ENCODE results near the gene ST6GALNAC3.
"Not testable (repeated sequence)": the region's sequence is repeated elsewhere in the genome, so short reads cannot be mapped to it uniquely, and the experiment has no call there.

Gene ST6GALNAC3

DNA sequence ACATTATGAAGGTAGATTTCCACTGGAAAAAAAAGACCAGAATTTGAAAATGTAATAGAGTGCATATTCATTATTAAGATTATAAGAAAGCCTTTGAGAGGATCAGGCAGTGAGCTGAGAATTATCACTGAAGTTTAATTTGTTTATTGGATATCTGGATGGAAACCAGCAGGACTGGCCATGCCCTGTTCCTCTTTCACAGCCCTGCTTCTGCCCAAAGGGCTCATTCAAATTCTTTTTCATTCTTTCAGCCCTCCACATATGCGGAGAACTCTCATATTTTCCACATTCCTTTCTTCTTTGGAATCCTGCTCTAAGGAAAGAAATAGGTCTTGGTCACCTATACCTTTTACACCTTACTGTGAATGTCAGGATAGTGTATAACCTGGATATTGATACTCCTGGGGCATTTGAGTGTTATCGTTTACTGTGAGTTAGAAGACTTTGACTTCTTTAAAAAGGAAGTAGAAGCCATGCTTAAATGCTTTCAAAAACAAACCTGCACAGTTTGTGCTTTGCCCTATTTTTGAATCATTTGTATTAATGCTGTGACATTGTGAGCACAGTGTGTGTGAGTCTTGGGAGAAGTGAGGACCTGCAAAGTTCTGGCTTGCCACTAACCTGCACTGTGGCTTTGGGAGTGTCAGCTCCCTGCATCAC is 35.5 kb downstream of the ST6GALNAC3 start:
- DNase-seq, result no peak

DNA sequence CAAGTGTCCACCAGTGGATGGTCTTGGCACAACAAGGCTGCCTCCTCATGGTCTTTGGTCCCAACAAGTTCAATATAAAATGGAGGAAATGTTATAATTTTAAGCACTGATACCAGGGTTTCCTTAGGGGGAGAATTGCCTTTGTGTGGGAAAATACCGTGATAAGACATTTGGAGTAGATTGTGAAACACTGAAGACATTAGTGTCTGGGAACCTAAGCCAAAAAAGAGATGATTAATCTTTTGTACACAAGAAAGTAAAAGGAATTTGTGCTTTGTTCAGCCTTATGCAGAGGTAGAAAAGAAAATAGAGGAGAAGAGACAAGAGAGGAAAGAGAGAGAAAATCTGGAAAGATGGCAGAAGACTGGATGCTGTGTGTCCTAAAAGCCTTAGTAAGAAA is 36.1 kb downstream of the ST6GALNAC3 start:
- no peak for DNase-seq

DNA sequence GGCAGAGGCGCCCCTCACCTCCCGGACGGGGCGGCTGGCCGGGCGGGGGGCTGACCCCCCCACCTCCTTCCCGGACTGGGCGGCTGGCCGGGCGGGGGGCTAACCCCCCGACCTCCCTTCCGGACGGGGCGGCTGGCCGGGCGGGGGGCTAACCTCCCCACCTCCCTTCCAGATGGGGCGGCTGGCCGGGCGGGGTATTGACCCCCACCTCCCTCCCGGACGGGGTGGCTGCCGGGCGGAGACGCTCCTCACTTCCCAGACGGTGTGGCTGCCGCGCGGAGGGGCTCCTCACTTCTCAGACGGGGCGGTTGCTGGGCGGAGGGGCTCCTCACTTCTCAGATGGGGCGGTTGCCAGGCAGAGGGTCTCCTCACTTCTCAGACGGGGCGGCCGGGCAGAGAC is 37.8 kb downstream of the ST6GALNAC3 start:
- DNase-seq, result not testable (repeated sequence)

DNA sequence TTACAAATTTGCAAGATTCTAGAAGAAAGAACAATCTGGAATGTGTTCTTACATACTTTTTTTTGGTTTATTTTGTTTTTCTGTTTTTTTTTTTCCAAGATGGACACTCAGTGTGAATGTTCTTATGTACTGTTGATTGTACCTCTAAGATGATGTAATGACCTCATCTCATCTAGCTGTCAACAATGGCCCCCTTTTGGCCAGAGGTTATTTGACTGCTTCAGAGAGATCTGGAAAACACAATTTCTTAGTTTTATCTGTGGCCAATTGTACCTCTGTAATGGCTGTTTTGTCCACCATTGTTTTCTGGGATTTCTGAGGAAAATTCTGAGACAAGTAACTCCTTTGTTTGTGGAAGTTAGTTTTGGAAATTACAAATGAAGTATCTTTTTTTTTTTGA is 38.9 kb downstream of the ST6GALNAC3 start:
- DNase-seq, result no peak

DNA sequence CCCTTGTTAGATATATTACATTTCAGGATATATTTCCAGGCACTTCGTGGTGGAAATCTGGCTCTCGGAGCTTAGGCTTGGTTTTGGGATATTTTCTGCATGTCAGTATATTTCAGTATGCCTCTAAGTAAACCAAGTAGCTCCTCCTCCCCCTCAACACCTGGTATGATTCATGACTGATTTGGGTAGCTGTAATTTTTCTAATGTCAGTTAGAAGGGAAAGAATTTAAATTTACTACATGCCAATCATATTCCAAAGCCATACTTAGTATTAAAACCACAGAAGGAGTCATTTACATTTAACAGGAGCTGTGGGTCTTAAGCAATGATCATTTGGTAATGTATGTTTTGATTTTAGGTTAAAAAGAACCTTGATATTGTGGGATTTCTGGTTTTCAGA is 40.6 kb downstream of the ST6GALNAC3 start:
- DNase-seq, result no peak

DNA sequence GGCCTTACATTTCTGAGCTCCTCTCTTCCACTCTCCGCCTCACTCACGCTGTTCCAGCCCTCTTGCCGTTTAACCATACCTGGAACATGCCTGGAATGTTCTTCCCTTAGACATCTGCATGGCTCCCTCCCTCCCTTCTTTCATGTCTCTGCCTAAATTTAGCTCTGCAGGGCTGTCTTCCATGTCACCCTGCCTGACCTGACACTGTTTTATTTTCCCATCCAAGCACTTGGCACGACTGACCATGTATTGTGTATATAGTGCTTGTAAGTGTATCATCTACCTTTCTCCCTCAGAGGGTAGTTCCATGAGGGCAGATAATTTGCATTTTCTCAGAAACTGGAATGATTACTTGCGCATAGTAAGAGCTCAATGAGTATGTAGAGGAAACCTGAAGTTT is 47.3 kb downstream of the ST6GALNAC3 start:
- DNase-seq, result no peak

DNA sequence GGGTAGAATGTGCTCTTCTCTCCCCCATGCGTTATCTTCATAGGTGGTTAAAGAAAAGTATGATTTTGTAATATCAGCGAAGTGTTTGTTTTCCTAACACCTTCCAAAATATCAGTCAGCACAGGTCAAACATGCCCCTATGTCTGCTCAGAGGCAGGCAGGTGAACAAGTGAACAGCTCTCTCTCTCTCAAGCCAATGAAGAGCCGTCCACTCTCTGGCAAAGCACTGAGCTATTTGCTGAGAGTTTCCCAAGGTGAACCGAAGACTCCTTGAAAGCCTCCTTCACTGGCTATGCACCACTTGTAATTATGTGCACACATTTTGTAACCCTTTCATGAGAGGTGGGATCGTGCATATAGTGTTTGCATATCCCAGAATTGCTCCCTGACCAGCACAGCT is 47.7 kb downstream of the ST6GALNAC3 start:
- no peak for DNase-seq

DNA sequence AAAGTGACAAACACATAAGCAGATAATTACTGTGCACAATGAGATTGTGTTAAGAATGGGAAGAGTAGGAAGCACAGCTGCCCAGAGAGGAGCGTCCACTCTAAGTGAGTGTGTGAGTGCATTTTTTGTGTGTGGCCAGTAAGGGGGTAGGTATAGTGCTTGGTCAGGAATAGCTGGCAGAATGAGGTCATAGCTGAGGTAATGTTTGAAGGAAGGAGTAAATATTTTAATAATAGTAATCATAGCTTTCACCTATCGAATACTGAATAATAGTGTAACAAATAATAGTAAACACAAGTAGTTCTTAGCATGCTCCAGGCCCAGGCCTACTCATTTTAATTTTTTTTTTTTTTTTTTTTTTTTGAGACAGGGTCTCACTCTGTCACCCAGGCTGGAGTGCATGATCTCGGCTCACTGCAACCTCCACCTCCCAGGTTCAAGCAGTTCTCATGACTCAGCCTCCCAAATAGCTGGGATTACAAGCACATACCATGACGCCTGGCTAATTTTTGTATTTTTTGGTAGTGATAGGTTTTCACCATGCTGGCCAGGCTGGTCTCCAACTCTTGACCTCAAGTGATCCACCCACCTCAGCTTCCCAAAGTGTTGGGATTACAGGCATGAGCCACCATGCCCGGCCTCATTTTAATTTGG is 49.0 kb downstream of the ST6GALNAC3 start:
- not testable (repeated sequence) for DNase-seq

DNA sequence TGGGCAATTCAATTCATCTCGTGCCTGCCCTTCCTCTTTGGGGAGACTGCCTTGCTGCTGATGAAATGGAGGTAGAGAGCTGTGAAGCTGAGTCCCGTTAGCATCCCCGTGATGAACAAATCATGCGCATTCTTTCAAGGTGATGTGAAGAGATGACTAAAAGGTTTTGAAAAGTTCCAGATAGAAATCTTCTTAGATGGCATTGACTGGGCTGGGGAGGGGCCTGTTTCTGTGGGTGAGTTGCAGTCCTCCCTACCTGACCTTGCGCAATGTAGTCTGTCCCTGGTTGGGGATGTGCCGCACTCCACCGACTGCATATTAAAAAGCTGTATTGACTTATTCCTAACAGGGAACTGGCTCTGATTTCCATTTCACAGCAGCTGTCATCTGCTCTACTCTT is 49.6 kb downstream of the ST6GALNAC3 start:
- DNase-seq, result no peak

DNA sequence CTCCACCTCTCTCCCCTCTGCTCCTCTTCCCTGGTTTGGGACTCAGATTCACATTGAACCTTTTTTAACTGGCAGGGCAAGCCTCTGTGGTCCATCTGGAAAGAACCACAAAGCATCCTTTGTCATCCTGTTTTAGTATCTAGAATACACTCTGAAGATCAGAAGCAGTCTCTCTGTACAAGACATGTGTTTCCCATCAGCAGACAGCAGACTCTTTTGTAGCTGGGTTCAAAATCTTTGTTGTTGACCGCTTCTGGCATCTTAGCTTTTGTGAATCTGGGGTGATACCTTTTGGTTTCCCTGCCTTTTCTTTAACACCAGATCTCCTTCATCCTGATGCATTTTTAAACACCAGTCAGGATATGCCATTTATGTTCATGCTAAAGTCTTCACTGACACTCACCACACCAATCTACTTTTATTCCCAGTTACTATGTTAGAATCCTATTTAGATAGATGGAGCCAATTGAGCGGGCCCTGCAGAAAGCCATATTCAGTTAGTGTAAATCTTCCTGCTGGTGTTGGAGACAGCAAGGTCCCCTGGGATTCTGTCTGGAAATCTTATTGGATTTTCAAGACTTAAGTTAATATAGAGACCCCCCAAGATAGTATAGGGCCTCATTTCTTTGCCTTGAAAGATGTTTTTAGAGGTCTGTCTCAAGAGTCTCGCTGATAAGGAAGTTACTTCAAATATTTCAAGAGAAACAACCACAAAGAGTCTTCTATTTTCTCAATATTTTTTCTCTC is 51.1 kb downstream of the ST6GALNAC3 start:
- DNase-seq, result no peak

DNA sequence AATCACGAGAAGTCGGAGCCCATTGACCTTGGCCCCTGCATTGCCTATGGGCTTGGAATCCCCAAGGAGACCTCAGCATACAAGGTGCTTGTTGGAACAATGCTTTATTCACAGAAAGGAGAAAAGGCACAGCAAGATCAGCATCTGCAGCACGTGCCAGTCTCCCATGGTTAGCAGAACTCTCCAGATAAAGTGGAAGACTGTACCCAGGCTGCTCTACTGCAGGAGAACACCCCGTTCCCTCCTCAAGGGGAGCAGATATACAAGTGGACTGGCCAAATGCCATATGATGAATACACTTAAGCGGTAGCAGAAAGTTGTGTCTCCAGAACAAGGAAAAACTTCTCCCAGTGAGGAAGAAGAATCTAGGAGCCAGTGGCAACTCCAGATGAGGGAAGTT is 53.5 kb downstream of the ST6GALNAC3 start:
- no peak for DNase-seq

DNA sequence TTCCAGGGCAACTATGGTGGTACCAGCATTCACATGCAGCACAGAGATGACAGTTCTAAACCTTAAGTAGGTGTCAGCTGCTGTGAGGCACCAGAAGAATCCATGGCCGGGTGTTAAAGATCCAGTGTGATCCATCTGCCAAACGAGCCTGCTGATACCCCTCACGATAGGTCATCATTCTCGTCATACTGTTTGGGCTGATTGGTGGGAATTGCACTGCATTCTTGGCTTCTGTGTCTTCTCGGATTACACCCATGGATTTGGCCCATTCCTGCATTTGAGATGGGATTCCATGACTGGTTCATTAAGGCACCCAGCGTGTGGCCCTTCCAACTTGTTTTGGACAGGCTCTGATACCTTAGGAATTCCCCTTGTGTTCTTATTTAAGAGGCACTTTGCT is 55.2 kb downstream of the ST6GALNAC3 start:
- DNase-seq, result no peak

DNA sequence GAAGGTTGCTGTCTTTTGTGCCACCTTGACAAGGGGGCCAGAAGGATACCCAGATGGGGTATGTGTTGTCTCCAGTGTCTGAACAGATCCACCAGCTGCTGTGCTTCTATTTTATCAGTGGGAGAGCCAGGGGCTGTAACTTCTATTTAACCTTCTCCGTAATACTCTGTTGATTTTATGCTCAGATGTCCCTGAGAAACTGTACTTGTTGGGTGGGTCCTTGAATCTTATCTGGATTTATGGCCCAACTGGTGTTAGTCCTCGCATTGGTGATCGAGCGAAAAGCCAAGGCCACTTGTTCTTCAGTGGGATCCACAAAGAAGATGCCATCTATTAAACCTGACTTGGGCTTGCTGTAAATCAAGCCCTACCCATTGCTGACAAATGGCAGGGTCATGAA is 56.4 kb downstream of the ST6GALNAC3 start:
- no peak for DNase-seq

DNA sequence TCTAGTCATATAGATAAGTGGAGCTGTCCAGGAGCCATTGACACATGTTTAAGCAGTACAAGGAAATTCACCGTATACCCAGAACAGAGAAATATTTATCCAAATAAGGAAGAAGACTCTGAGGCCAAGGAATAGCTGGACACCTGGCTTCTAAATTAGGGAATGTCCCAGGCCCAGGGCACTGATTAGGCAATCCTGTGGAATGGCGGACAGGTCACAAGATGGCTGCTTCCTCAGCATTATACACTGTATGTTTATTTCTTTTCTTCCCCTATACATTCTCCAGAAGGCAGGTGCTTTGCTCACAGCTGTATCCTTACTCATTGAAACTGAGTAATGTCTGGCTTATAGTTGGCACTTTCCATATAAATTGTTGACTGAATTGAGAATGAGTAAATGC is 59.4 kb downstream of the ST6GALNAC3 start:
- DNase-seq, result no peak

DNA sequence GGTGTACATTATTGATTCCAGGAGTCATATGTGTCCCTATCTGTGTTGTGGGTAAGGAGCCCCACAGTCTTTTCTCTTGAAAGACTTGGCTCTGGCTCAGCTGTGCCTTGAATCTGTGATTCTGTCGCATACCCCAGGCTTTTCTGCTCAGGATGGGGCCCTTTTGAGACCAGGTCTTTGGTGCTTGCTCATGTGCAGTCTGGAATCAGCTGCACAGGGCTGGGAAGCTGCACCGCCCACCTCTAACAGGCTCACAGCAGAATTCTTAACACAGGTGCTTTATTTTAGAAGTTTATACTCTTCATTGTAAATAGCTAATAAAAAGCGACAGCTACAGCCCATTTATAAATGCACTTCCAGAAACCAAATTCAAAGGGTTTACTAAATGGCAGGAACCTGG is 61.3 kb downstream of the ST6GALNAC3 start:
- DNase-seq, result no peak

DNA sequence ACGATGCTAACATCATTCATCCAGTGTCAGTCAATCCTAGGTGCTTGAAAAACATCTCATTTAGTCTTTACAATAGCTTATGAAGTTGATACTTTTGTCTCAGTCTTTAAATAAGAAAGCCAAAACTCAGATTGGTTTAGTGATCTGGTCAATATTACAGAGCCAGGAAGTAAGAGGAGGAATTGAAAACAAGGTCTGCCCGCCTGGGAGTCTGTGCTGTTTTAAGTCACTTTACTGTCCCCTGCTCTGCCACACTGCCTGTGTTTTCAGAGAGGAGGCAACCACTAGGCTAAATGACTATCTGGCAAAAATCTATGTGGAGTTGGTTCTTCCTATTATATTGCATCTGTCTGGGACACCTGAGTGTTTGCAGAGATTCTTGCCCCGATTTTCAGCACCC is 62.3 kb downstream of the ST6GALNAC3 start:
- DNase-seq, result no peak

DNA sequence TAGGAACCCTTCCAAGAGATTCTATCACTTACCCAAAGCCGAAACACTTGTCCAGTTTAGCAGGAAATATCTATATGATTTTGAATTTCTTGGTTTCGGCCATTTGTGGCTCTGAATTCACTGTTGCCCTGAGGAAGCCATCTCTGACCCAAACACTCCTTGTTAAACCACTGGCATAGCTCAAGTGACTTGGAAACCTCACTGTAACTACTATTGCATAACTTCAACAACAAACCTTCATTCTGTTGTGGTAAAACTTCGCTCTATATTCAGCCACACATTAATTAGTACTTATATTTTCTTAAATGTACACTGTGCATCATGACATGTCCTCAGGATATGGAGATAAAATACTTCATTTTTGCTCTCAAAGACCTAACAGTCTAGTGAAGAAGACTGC is 63.2 kb downstream of the ST6GALNAC3 start:
- DNase-seq, result no peak

DNA sequence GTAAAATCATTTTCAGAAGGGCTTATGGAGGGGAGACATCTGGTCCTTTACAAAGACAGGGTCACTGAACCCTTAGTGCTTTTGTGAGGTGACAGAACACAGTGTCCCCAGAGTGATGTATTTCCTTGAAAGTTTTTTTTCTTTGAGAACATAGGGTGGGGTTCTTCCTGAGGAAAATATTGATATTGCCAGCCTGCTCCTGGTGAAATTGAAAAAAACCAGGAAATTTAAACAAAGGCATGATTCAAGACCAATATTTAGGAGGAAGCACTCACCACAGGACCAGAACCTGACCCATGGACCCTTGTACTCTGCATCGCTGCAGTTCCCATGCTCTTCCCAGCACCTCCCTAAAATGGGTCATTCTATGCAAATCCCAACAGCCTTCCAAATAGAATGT is 63.7 kb downstream of the ST6GALNAC3 start:
- DNase-seq, result no peak

DNA sequence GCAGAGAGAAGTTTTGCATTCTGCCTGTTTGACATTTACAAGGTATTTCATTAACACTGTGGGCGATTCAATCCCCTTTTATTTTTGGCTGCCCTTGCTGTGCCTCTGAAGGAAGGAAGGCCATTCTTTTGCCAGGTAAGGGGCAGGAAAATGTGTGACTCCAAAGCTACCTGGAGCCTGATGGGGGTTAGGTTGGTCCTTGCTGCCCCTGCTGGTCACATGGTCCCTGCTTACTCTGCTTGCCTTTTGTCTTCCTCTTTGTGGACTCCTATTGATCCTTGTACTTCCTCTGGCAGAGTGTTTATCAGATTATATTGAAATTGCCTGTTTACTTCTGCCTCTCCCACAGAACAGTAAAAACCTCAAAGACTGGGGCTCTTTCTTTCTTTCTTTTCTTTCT is 65.7 kb downstream of the ST6GALNAC3 start:
- DNase-seq, result peak; percentile 7

DNA sequence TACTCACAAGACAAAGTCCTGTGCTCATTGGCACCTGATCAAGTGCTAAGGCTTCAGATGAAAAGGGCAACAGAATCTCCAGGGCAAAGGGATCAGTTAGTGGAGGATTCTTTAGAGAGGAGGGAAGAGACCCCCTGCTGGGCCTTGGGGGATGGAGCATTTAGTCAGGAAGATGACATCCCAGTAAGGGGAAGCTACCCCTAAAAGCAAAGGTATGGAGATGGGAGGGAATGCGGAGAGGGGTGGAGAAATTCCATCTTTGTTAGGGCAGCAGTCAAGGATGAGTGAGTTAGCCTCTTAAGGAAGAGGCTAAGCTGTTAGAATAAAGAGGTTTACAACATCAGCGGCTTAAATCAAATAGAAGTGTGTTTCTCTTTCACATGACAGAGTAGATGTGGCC is 67.4 kb downstream of the ST6GALNAC3 start:
- DNase-seq, result no peak

DNA sequence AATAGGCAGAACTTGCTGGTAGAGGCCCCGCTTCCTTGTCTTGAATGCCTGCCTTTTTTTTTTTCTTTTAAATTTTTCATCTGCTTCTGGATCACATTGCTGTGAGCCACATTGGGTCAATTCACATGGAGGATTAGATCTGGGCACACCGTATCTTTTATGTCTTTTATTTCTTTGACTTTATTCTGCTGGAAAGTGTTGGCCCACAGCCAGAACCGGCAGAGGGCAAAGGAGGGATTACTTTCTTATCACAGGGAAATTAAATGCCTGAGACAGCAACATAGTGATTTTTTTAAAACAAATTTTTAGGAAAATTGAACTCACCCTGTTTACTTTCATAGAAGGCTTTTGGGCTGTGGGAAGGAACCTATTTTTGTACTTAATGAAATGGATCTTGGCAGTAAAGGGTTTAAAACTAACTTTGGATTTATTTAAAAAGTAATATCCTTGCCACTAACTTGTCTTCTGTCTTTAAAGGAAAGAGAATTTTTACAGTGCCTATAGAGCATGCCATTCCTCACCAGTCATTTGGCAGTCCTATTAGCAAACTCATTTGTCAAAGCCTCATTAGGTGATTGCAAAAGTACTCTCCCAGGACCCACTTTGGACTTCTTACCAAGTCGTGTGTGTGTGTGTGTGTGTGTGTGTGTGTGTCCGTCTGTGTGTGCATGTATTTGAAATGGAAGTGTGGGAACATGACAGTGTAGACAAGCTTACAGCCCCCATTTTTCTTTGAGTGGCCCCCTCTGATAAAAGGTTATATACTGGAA is 68.4 kb downstream of the ST6GALNAC3 start:
- no peak for DNase-seq

DNA sequence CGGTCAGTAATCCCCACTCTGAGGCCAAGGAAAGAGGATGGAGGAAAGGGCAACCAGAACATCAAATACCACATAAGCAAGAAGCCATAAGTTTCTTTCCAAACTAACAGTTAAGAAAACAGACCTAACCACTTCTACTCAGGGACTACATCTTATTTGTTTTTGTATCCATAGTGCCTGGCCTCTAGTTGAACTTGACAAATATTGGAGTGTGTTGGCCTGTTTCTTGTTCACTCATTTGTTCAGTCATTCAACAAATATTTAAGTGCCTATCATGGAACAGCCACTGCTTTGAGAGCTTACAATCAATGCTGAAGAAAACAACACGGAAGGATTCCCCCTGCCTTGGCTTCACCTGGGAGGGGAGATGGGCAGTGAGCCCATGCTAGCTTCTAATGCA is 69.7 kb downstream of the ST6GALNAC3 start:
- DNase-seq, result no peak

DNA sequence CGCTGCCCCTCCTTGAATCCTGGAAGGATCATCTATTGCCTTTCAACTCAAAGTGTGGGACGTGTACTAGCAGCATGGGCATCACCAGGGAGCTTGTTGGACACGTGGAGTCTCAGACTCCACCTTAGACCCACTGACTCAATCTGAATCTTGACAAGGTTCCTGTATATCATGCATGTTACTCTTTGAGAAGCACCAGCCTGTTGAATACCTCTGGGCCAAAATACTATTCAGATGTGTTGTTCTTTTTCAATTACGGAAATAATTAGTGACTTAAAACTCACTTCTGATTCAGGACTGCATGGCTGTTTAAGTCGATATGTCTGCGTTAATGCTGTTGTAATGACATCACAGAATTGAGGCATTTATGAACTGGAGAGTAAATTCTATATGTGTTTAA is 70.8 kb downstream of the ST6GALNAC3 start:
- DNase-seq, result no peak

DNA sequence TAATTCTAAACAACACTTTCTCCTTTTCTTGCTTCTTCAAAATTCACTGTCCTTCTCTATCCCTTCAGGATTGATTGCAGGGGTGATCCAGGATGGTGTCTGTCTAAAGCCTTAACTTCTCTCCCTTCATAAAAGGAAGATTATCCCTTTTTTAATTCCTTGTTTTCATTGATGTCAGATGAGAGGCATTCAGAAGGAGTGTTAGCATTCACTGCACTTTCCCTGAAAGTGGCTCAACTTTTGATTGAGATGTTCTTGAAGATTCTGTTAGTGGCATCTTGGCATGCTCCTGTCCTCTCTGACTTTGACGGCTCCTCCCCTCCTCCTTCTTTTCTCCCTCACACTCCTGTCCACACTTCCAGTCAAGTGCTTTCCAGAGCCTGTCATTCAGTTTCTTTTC is 71.6 kb downstream of the ST6GALNAC3 start:
- DNase-seq, result no peak
